Activated CD8-positive, alpha-beta memory T cell treated with anti-CD3 and anti-CD28 coated beads for 4 hours (primary cell): Measurements from ENCODE around the gene TMUB1.

Experiments
- DNase-seq, 2 donors: peaks; one replicate each; pipeline ENCODE4 v3.0.0-alpha.2; 2020; ENCODE audit warnings: low read depth in 2 of 2

The TMUB1 gene, protein sequence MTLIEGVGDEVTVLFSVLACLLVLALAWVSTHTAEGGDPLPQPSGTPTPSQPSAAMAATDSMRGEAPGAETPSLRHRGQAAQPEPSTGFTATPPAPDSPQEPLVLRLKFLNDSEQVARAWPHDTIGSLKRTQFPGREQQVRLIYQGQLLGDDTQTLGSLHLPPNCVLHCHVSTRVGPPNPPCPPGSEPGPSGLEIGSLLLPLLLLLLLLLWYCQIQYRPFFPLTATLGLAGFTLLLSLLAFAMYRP

GRCh38 chr7:151083071-151083823 lies at the start of gene TMUB1:
TSS of gene TMUB1 (minus strand) at chr7:151083493. CDS start at chr7:151082563, 930 bp downstream.
- DNase-seq = peak; percentile 74 to 75

- DNase-seq = no peak
Observed at GRCh38 chr7:151132461-151133205, 49.3 kb upstream of the TMUB1 start.

- no peak for DNase-seq
Observed at GRCh38 chr7:151131592-151132293, 48.5 kb upstream of the TMUB1 start.

GRCh38 chr7:151131224-151131591 lies 47.9 kb upstream of the TMUB1 start:
- DNase-seq = no peak

- DNase-seq = no peak
Observed at GRCh38 chr7:151130741-151131157, 47.5 kb upstream of the TMUB1 start.

- DNase-seq = no peak
Observed at GRCh38 chr7:151129960-151130591, 46.8 kb upstream of the TMUB1 start.

- no peak for DNase-seq
Observed at GRCh38 chr7:151129117-151129959, 46.0 kb upstream of the TMUB1 start.

DNA sequence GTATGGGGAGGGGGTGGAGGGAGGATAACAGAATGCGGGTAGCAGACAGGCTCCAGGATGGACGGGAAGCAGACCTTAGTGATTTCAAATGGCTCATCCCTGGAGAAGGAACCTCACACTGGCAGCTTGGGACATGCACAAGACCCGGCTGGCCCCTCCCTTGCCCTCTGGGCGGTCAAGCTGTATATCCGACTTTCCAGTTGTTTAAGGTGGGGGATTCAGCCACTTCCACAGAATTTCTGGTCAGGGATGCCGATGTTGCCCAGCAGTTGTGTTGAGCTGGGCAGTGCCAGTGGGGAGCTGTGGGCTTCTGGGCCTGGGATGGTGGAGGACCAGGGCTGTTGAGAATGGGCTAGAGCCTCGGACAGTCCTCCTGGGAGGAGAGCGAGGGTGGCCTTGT lies 45.4 kb upstream of the TMUB1 start:
- no peak for DNase-seq

- DNase-seq = no peak
Observed at GRCh38 chr7:151128144-151128543, 44.9 kb upstream of the TMUB1 start.

- no peak for DNase-seq
Observed at GRCh38 chr7:151126491-151127137, 43.3 kb upstream of the TMUB1 start.

- DNase-seq = no peak
Observed at GRCh38 chr7:151125846-151126481, 42.7 kb upstream of the TMUB1 start.

DNA sequence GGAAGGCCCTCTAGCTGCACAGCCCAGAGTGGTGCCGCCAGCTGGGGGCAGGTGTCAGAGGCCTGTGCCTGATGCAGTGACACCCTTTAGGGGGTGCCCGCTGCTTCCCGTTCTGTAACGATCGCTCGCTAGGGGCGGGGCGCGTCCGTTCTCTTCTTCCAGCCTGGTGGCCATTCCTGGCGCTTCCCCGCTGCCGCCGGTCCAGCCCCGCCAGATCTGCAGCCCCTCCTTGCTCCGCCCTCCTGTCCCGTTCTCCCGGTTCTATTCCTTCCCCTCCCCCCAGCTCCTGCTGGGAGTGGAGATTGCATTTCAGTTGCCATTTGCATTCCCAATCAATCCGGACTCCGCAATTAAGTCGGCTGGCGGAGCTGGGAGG lies 42.2 kb upstream of the TMUB1 start:
- no peak for DNase-seq

DNA sequence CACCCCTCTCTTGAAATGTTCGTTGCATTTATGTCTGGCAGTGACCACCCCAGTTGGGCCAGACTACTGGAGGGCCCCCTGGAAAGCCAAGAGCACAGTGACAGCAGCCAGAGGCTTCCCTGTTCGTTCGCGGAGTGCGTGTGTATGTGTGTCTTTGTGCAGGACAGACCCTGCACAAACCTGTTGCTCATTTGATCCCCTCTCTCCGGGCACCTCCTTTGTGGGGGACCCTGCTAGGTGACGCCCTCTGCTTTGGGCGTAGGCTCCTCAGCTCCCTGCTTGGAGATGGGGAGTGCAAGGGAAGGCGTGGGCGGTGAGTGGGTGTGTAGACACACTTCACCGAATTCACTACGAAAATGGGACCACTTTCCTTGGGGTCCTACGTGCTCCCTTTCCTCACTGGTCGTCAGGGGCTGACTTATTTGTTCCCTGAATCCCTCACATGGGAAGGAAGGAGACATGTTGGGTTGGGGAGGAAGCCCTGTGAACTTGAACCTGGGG lies 41.7 kb upstream of the TMUB1 start:
- no peak for DNase-seq

DNA sequence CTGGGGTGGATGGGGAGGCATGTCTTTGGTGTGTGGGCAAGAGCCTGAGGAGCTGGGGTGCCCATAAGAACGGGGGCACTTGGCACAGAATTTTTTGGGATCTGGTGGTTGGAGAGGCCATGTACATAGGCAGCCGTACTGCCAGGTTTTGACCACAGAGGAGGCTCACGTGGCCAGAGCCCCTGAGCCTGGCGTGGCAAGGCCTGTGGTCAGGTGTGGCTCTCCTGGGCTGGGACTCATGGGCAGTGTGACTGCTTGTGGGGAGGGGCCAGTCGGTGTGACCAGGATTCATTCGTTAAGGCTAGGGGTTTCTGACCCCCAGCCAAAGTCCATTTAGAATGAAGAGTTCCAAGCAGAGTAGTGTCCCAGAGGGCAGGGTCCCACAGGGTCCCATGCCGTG lies 41.2 kb upstream of the TMUB1 start:
- DNase-seq = no peak

GRCh38 chr7:151123822-151124464 lies 40.6 kb upstream of the TMUB1 start:
- DNase-seq = peak; percentile 57 to 66

DNA sequence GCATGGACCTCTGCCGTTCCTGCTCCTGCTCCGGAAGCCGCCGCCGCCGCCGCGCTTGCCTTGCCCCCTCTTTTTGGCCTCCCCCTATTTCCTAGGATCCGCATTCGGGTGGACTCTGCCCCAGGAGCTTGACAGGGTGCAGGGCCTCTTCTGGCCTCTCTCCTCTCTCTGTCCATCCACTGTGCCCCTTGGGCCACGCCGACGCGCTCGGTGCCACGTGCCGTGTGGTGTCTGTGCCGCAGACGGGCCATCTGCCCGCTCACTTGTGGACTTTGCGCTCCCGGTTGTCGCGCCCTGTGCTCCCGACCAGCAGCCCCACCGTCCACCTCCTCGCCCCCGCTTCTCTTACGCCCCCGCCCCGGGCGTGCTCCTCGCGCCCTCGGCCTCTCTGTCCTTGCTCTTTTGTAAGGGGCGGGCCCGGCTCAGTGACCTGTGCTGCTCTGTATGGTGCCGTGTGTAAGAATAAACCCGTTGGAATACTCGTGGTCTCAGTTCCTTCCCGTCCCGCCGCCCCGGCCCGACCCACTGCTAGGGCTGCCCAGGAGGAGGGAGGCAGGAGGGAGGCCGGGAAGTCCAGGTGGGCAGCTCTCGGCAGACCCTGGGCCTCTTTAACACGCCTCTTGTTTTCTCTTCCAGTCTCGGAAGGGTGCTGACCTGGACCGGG lies 40.0 kb upstream of the TMUB1 start:
- DNase-seq = no peak

DNA sequence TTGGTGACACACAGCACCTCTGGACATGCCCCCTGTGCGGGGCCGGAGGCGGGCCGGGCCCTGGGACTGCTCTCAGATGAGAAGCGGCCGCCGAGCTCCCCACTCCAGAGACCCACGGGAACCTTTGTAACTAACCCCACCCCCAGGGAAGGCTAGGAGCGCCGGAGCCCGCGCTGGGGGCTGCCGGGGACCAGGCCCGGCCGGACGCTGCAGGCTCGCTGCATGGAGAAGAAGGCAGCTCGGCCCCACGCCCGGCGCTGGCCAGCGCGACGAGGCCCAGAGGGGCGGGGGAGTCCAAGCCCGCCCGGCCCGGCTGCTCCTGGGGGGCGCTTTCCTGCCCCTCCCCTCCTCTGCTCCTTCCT lies 39.5 kb upstream of the TMUB1 start:
- DNase-seq = no peak

DNA sequence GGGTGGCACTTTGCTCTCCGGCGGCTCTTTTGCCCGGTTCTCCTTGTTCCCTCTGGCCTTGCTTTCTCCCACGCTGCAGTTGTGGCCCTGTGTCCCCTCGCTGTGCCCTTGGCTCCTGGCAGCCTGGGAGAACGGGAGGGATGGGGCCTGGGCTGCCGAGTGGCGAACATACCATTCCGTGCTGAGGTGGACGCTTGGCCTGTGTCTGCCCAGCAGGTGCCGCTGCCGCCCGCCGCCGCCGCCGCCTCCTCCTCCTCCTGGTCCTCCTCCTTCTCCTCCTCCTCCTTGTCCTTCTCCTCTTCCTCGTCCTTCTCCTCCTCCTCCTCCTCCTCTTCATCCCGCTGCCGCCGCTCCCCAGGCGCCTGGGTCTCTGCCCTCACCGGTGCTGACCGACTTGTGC lies 39.0 kb upstream of the TMUB1 start:
- no peak for DNase-seq
